Lower leg skin (tissue), 3 donors: ENCODE data around the gene SLC37A1.

ENCODE experiments used
- POLR2A ChIP-seq, 2 donors: fragments of 450-650 bp; IDR thresholded peaks; one replicate each; pipeline ENCODE4 v1.6.1; 2016 to 2017; ENCODE audit warnings: antibody characterized with exemption in 2 of 2, mild to moderate bottlenecking in 1 of 2, moderate library complexity in 1 of 2
- TF ChIP-seq, protein P1 (sequence below), 3 donors: fragments of 450-650 bp; IDR thresholded peaks; one replicate each; pipeline ENCODE4 v1.5.1; 2016; ENCODE audit warnings: antibody characterized with exemption in 3 of 3, mild to moderate bottlenecking in 3 of 3, moderate library complexity in 2 of 3

DNA sequence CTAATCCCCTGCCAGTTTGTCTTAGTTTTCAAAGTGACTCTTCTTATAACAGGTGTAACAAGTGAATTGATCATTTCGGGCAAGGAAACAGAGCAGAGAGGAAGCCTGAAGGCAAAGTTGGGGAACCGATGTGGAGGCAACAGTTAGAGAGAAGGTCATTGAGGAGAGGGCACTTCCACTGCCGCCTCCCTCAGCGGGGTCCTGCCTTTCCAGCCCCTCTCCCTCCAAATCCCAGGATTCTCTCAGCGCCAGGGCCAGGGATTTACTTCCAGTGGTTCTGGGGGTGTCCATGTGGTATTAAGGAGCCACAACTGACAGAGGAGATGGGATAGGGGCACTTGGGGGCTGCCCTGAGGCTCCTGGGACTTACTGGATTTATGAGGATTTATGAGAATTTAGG lies 100.1 kb downstream of the SLC37A1 start:
- TF ChIP-seq, protein P1, sequence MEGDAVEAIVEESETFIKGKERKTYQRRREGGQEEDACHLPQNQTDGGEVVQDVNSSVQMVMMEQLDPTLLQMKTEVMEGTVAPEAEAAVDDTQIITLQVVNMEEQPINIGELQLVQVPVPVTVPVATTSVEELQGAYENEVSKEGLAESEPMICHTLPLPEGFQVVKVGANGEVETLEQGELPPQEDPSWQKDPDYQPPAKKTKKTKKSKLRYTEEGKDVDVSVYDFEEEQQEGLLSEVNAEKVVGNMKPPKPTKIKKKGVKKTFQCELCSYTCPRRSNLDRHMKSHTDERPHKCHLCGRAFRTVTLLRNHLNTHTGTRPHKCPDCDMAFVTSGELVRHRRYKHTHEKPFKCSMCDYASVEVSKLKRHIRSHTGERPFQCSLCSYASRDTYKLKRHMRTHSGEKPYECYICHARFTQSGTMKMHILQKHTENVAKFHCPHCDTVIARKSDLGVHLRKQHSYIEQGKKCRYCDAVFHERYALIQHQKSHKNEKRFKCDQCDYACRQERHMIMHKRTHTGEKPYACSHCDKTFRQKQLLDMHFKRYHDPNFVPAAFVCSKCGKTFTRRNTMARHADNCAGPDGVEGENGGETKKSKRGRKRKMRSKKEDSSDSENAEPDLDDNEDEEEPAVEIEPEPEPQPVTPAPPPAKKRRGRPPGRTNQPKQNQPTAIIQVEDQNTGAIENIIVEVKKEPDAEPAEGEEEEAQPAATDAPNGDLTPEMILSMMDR (IDR thresholded peaks at IDR 0.05): no peak
- no peak for TF ChIP-seq POLR2A (IDR thresholded peaks at IDR 0.05)
